HG03439 (cell line): Measurements from ENCODE around the gene GABRB2.
"Not testable (repeated sequence)": the region's sequence is repeated elsewhere in the genome, so short reads cannot be mapped to it uniquely, and the experiment has no call there.

Experiments
- ATAC-seq: cut with Tn5 transposase; IDR thresholded peaks from one replicate; pipeline ENCODE4 v1.9.1; 2021; ENCODE audit warnings: mild to moderate bottlenecking, moderate library complexity; ENCODE audit not compliant: unreplicated experiment

Gene GABRB2

DNA sequence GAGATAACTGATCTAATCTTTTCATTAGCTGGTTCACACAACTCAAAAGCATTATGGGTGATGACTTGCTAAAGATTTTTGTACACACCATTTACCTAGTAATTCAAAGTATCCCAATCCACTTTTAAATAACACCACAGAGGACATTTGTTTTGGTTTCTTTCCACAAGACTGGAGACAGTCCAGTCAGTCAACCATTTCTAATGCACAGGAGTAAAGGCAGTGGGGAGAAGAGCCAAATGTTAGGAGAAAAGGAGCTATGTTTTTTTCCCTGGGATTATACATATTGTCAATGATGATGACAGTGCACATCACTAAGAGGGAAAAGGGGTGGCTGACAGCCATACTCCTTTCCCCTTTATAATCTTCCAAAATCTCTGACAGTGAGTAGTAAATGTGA is 240.9 kb downstream of the GABRB2 start:
- ATAC-seq = no peak

DNA sequence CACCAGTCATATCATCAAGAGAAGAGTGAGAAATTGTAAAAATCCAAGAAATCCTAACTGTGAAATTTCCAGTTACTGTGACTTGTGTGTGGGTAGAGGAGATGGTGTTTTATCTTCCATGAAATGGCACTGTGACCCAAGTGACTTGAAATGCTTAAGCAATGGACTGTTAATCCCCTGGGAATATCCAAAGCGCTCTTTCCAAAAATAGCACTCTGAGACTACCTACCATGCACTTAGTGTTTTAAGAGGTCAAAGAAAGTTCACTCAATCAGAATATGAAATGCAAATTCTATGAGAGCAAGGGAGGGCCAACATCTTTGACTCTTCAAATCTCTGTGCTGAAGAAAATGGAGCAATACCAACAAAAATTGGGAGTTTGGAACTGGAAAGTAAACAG is 244.0 kb downstream of the GABRB2 start:
- no peak for ATAC-seq

DNA sequence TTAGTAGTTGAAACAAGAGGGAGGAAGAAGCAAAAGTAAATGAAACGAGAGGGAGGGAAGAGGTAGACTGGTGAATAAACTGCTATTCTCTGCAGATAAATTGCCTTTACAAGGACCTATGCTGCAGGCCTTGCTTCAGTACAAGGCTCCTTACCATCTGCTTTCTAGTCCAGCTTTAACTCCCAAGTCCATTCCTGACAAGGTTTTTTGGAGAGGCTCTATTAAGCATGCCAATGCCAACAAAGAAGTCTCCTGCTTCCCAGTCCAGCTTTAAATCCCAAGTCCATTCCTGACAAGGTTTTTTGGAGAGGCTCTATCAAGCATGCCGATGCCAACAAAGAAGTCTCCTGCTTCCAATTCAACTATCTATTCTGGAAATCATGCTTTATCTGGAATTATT is 244.9 kb downstream of the GABRB2 start:
- no peak for ATAC-seq

DNA sequence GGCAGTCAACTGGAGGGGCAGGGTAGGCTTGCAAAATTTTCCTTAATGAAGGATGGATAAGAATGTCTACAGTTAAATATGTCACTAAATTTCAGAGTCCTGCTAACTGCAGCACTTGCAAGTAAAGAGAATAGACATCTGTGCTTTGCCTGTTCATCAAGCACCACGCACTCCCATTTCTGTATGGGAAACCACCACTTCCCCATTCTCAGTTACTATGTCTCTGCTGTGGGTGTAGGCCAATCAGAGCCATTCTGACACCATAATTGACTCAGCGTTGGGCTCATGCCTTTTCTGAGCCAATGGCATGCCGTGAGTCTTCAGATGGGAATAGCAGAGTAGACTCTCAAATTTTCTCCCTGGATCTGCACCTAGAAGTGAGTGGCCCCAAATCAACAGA is 247.5 kb downstream of the GABRB2 start:
- ATAC-seq = peak; percentile 76

DNA sequence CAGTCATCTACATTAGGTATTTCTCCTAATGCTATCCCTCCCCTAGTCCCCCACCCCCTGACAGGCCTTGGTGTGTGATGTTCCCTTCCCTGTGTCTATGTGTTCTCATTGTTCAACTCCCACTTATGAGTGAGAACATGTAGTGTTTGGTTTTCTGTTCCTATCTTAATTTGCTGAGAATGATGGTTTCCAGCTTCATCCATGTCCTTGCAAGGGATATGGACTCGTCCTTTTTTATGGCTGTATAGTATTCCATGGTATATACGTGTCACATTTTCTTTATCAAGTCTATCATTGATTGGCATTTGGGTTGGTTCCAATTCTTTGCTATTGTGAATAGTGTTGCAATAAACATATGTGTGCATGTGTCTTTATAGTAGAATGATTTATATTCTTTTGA is 249.1 kb downstream of the GABRB2 start:
- not testable (repeated sequence) for ATAC-seq

DNA sequence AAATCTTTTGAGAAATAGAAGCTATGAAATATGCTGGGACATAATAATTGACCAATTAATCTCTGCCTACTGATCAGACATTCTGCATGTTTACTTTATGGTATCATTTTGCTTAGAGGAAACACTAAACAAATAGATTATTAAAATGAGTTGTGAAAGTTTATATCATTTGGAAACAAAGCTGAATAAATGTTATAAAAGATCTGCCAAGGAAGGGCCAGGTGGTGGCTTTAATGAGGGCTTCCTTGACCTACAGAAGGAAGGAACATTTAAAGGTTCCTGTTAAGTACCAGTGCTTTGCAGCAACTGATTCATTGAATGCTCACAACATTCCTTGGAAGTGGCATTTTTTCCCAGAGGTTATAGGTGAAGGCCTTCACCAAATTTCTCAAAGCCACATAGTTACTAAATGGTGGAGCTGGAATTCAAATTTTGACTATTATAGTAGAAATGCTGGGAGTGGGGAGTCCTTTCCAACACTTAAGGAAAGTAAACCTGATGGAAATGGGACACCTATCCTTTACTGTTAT is 250.7 kb downstream of the GABRB2 start:
- ATAC-seq = no peak

DNA sequence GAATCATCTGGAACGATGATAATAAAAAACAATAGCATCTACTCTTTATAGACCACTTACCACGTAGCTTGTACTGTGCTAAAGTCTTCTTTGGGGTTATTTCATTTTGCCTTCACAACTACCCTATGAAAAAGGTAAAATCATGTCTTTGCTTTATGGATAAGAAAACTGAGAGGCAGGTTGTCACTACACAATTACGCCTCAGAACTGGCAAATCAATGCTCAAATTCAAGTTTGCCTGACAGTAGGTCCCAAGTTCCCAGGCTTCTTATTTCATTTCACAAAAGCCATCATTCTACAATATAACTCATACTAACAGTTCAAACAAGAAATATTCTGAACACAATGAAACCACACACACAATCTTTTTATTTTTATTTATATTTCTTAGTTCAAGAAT is 258.5 kb downstream of the GABRB2 start:
- no peak for ATAC-seq

DNA sequence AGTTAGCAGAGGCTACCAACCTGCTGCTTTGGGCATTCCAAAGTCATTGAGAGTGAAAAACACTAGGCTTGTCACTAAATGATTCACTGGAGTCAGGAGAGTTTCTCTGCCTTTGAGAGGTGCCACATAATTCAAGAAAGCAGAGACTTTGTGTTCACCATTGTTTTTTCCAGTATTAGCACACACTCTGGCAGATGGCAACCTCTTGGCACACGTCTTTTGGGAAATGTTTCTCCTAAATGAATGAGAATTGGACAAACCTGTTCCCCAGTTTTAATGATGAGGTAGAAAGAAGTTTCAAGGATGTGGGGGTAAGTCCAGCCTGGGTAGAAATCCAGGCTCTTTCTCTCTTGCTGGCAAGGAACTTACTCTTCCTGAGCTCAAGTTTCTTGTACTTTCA is 259.1 kb downstream of the GABRB2 start:
- no peak for ATAC-seq

DNA sequence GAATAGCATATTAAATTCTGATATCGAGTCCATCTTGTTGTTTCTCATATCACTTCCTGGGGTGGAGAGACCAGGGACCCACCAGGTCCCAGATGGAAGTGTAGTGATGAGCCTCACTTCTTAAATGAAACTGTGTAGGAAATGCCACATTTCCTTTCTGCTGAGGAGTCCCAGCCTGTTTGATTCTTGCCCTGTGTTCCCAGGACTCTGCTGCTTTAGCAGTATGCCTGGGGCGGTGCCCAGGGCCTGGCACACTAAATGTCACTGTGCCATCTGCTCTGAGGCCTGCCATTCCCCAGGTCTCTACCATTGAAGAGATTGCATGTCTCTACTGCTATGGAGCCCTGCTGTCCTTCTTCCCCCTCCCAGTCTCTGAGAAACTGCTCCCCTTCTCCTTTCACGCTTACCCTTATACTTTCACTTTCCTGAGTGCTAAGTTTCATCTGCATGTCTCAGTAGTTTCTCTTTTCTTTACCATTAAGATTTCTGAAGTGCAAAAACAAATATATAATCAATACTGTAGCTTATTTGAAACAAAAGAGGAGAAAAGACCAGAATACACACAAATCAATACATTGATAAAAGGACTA is 260.4 kb downstream of the GABRB2 start:
- peak; percentile 82 for ATAC-seq

DNA sequence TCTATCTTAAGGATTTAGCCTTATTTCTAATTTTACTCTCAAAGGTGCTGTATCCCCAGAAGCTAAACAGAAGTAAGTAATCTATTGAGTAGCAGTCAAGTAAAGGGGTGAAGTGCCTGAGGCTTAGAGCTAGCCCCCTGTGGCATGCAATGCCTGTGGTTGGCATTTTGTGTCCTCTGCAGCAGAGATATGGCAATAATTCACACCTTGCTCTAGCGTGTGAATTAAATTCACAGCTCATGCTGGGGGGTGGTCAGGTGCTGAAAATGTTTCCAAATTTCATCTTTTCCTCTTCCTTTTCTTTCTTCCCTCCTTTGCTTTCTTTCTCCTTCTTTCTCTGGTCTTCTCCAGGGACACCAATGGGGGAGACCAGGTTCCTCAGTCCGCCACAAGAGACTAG is 262.1 kb downstream of the GABRB2 start:
- no peak for ATAC-seq

DNA sequence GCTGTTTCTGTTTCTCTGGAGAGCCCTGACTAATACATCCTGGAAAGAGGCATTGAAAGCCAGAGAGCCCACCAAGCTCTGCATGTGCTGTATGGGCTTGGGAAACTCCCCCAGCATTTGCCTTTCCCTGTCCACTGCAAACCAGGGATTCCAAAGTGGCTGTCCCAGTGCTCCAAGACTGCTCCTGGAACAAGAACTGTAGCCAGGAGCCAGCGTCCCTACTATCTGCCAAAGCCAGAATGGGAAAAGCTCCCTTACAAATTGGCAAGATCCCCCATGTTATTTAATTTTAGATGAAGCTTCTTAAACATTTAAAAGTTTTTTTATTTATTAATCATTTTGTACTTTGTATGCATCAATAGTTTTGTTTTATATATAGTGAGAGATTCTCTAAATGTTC is 263.2 kb downstream of the GABRB2 start:
- ATAC-seq = no peak

DNA sequence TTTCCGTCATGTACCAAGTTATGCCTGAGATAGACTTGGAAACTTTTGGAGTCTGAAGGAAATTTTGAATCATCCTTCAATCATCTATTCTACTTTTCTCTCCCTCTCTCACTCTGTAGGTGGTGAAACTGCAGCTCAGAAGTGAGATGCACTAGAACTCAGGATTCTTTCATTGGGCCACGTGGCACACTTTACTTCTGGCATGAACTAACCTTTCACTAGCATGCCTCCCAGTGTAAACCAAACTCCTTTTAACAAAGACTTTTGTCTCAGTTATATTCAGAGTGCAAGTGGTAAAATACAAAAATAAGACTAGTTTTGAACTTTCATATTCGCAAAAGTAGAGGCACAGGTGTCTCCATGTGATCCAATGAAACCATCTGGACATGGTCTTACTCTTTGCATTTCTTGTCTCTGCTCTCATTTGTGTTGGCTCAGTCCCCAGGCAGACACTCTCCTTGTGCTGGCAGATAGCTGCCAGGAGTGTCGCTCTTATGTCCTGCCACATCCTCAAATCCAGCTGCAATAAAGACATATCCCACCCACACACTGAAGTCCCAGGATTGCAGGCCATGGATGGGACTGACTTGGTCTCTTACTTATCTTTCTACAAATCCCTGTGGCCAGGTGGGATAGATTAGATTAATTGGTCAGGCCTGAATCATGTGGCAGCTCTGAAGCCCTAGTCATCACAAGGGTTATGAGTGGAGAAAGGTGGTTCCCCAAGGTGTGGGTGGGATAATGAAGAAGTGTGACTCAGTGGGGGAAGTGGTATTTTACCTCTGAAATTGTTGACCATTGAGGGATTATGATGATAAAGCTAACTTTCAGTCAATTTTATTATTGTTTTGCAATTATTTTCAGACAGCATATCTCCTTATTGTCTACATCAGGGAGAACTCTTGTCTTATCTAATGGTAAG is 267.5 kb downstream of the GABRB2 start:
- no peak for ATAC-seq

DNA sequence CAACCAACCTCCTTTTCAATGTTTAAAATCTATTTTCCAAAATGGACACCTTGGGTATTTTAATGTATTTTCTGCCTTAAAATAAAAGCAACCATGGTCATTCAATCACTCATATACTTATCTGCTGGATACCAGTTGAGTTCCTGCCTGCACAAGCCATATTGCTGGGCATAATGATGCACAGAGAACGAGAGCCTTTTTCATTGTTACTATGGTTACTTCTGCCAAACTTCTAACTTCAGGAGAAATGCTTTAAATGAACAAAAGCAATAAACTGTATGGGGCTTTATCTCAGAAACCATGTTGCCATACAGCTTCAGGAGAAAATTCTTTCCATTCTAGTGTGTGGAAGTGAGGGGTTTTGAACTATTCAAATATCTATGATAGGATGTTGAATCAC is 269.5 kb downstream of the GABRB2 start:
- ATAC-seq = no peak

DNA sequence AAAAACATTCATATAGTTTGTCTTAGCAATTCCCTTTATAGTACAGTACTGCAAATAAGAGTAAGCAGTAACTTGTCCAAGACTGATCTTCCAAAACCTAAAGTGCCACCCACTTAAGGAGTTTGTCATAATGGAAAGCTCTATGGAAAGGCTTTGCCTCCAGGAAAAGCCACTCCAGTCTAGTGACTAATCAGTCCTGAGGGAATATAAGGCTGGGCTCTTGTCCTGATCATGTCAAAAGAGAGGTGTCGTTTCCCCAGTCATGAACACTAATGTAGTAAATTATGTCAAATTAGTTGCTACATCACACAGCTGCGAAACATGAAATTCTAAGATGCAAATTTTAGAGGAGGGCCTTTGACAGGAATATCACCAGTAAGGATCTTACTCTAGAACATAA is 271.6 kb downstream of the GABRB2 start:
- ATAC-seq = no peak

DNA sequence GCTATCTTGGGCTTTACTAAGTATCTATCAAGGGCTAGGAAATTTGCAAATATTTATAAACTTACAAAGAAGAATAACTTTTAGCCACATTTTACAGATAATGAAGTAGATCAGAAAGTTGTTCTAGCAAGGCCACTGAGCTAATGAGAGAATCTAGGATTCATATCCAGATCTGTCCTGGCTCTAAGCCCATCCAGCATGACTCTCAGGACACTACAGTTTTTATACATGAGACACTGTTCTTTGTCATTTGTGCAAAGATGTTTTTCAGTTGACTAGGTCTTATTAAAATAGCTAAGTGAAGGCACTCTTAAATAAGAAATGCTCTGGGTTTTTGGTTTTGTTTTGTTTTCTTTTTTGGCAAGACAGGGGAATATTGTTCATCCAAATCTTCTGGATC is 273.1 kb downstream of the GABRB2 start:
- no peak for ATAC-seq

DNA sequence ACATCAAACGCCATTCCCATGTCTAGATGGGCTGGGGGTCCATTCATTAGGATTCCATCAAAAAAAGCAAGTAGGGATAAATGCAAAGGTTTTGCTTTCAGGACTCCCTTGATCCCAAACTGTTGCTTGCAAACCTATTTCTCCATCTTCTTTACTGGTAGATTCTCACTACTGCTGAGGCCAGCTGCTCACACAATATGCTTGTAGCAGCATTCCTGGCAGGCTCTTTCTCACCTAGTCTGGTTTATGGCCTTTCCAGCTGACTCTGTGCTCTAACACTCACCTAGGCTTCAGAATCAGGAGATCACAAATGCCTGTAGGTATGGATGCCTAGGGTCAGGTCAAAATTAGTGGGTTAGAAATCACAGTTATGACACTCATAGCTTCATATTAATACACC is 274.7 kb downstream of the GABRB2 start:
- no peak for ATAC-seq

DNA sequence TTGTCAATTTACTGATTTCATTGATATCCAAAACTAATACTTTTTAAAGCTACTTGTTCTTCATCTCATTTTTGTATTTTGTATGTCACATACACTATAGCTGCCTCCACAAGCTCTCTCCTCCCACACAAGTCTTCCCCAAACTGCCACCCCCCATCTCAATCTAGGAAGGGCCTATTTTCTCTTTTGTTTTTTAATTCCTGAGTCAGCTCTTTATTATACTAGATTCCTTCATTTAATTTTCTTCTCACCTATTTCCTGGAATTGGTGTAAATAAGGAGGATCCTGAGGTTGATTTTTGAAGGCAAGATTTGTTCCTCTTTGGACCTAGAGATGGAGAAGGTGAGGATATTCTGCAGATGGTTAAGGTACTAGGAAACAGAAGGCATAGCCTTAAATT is 277.4 kb downstream of the GABRB2 start:
- no peak for ATAC-seq

DNA sequence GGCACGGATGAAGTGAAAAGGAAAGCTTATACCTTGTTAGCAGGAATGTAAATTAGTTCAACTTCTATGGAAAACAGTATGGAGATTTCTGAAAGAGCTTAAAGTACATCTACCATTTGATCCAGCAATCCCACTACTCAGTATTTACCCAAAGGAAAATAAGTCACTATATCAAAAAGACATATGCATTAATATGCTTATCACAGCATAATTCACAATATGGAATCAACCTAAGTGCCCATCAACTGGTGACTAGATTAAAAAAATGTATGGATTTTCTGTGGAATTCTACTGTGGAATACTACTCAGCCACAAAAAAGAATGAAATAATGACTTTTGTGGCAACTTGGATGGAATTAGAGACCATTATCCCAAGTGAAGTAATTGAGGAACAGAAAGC is 279.6 kb downstream of the GABRB2 start:
- ATAC-seq = no peak

DNA sequence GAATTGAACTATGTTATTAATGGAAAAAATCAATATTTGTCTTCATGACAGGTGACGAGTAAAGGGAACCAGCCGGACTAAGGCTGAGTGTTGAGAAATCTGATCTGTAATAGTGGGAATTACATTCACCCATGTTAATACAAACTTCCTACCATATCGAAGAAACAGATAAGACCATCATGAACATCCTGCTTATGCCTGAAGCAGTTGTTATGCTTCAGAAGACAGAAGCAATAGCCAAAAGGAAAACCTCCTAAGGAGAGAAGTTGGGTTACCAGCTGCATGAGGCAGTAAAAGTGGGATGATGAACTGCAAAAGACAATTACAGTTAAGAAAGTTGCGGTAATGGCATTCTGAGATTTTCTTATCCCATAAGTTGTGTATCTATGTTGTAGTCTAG is 281.5 kb downstream of the GABRB2 start:
- ATAC-seq = no peak

DNA sequence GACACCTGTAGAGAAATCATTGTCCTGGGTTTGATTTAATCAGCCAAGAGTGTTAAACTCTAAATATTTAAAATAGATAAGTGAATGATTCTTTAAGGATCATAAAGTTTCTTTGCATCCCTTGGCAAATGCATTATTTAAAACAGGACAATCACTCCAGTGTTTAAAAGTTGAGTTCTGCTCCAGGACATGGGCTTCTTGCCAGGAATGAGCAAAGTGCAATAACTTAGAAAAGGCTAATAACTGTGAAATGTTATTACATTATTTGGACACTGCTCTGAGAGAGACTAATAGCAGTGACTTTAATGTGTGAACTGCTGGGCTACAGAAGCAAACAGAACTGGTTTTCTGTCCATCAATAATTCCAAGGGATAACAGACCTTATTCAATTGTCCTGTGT is 283.3 kb downstream of the GABRB2 start:
- no peak for ATAC-seq

DNA sequence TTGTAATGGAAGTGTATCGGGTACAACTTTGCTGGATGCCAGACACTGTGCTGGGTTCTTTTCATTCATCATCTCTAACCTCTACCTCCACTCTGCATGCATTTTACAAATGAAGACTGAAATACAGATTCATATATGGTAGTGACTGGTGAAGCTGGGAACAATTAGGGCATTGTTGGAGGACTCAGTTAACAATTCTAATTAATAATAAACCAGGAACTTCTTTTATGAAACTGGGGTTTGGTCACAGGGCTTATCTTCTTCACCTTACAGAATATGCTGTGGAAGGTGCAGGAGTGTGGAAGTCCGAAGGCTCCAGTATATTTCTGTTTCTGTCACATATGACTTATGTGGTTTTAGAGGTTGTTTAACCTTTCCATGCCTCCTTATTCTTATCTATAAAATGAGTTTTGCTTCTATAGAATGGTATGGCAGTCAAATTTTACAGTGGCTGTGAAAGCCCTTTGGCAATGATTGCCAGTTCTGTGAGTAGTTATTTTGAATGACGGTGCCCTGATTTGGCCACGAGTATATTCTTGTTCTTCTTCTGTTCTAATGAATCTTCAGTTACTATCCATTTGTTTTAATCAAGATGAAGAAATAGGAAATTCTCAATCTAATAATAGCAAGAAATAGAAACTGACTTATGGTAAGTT is 284.7 kb downstream of the GABRB2 start:
- no peak for ATAC-seq

DNA sequence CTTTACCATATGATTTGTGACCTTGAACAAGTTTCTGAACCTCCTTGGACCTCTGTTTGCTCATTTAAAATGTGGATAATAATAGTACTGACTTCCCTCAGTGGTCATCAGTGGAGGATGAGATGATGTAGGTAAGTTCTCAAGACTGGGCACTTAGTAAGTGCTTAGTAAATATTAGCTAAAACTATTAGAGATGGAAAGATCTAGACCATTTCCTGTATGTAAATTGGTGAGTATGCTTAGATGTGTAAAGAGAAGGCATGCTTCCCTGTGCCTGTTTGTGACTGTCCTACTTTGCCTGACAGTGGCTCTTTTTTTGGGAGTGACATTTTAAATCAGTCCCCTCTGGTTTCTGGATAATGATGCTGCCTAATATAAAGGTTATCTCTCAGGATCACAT is 288.1 kb downstream of the GABRB2 start:
- ATAC-seq = no peak
